ENCODE measurements around the gene CHODL. TPM values are rescaled to one million over a fixed set of nuclear protein-coding genes. Genes with fewer than 3 reads are reported as not detected.

CHODL gene
- 0.26 TPM in 1 of 2 replicates, not detected in the other for total RNA-seq (2014; rRNA removed; shearing (Covaris generic); ENCODE audit: low replicate concordance)

GRCh38 chr21:18244671-18245463 is at the start of gene CHODL:
CHODL (plus strand) TSS chr21:18244833; CDS start chr21:18245224, 391 bp downstream.
- in situ Hi-C loops (cut with HindIII; ENCODE audit: low pct_unique_long_range_greater_than_20kb, low sequenced_read_pairs), result no loop called here
- DNase-seq (ENCODE audit: low read depth), result no peak

DNA sequence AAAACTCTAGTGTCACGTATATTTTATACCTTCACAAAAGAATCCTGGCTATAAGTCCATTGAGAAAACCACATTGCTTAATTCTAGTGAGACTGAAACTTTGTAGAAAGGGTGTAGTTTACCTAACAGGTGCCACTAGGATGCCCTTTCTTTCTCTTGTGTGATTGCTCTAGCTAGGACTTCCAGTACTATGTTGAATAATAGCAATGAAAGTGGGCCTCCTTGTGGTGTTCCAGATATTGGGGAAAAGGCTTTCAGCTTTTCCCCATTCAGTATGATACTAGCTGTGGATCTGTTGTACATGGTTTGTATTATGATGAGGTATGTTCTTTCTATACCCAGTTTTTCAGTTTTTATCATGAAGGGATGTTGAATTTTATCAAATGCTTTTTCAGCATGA is 39.7 kb upstream of the CHODL start:
- in situ Hi-C loops (cut with HindIII; ENCODE audit: low pct_unique_long_range_greater_than_20kb, low sequenced_read_pairs), result no loop called here
- DNase-seq (ENCODE audit: low read depth), result no peak

DNA sequence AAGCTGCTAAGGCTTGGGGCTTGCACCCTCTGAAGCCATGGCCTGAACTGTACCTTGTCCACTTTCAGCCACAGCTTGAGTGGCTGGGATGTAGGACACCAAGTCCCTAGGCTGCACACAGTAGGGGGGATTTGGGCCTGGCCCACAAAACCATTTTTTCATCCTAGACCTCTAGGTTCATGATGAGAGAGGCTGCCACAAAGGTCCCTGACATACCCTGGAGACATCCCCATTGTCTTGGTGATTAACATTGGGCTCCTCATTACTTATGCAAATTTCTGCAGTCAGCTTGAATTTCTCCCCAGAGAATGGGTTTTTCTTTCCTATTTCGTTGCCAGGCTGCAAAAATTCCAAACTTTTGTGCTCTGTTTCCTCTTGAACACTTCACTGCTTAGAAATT is 26.3 kb upstream of the CHODL start:
- DNase-seq (ENCODE audit: low read depth), result no peak
- in situ Hi-C loops (cut with HindIII; ENCODE audit: low pct_unique_long_range_greater_than_20kb, low sequenced_read_pairs), result no loop called here

- in situ Hi-C loops (cut with HindIII; ENCODE audit: low pct_unique_long_range_greater_than_20kb, low sequenced_read_pairs), result no loop called here
- DNase-seq (ENCODE audit: low read depth), result no peak
These were observed 24.1 kb upstream of the CHODL start for GRCh38 chr21:18220498-18220897.

DNA sequence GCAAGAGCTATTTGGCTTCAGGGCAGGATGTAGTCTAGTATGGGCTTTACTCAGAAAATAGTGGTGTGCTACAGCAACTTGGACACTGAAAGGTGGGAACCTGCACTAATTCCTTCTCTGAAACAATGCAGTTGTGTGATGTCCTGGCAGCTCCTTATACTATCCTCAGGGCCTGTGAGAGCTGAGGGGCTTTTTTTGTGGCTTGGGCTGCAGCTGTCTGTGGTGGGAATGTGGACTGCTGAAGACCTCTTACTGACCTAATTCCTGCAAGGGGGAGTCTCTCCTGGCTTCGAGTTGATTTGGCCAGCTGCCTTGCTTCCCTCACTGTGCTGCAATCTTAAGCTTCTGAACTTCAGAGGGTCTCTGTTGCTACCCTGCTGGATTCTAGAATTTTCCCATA is 22.3 kb upstream of the CHODL start:
- in situ Hi-C loops (cut with HindIII; ENCODE audit: low pct_unique_long_range_greater_than_20kb, low sequenced_read_pairs), result no loop called here
- no peak for DNase-seq (ENCODE audit: low read depth)

GRCh38 chr21:18228060-18228739 is 16.4 kb upstream of the CHODL start:
- in situ Hi-C loops (cut with HindIII; ENCODE audit: low pct_unique_long_range_greater_than_20kb, low sequenced_read_pairs), result no loop called here
- no peak for DNase-seq (ENCODE audit: low read depth)

DNA sequence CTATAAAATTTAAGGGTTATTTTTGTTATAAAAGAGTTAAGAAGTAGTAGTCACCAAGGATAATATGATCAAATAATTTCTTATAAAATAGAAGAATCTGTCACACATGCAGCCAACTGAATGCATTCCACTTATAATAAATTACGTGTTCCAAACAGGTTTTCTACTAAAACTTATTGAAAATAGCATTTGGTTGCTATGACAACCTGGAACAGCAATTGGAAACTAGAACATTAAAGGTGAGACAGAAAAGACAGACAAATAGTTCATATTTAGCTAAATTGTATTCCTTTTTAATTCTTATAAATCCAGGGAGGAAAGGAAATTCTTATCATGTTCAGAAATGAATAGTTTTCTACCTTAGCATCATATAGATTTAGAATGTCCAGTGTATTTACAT is 9.1 kb upstream of the CHODL start:
- in situ Hi-C loops (cut with HindIII; ENCODE audit: low pct_unique_long_range_greater_than_20kb, low sequenced_read_pairs), result no loop called here
- no peak for DNase-seq (ENCODE audit: low read depth)

- peak; percentile 15 for DNase-seq (ENCODE audit: low read depth)
- in situ Hi-C loops (cut with HindIII; ENCODE audit: low pct_unique_long_range_greater_than_20kb, low sequenced_read_pairs), result no loop called here
These were observed 883 bp downstream of the CHODL start for GRCh38 chr21:18245464-18245967.

GRCh38 chr21:18248171-18248570 is 3.5 kb downstream of the CHODL start:
- DNase-seq (ENCODE audit: low read depth), result no peak
- in situ Hi-C loops (cut with HindIII; ENCODE audit: low pct_unique_long_range_greater_than_20kb, low sequenced_read_pairs), result no loop called here

GRCh38 chr21:18249672-18250071 is 5.0 kb downstream of the CHODL start:
- no peak for DNase-seq (ENCODE audit: low read depth)
- in situ Hi-C loops (cut with HindIII; ENCODE audit: low pct_unique_long_range_greater_than_20kb, low sequenced_read_pairs), result no loop called here

DNA sequence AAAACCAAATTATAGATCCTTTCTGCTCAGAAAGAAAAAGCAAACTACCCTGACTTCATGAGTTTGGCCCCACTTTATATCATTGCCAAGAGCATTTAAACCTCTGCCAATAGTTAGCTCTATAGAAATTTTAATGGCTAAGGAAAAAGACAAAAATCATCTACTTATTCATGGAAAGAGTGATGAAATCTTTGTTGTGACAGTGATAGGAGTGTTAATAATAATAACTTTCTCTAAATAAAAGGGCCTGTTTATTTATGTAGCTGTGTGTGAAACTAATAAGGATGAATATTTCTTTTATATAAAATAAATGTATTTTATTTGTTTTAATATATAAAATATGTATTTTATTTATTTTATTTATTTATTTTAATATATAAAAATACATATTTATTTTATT is 6.4 kb downstream of the CHODL start:
- in situ Hi-C loops (cut with HindIII; ENCODE audit: low pct_unique_long_range_greater_than_20kb, low sequenced_read_pairs), result no loop called here
- no peak for DNase-seq (ENCODE audit: low read depth)

- in situ Hi-C loops (cut with HindIII; ENCODE audit: low pct_unique_long_range_greater_than_20kb, low sequenced_read_pairs), result no loop called here
- no peak for DNase-seq (ENCODE audit: low read depth)
These were observed 7.6 kb downstream of the CHODL start for GRCh38 chr21:18252256-18252655.

DNA sequence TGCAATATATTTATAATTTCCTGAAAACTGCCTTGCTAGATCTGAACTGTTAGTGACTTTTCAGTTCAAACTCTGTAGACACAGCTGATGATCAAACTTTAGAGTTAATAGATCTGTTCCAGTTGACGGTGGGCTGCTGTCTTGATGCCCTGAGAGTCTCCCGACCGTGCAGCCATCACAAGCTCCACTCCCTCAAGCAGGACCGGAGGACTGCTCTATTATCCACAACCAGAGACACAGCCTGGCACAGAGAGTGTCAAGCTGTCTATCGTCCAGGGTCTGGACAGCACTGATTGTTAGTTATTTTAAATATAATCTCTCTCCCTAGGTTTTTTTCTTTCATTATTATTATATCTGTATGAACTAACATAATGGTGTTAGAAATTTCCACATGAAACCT is 8.0 kb downstream of the CHODL start:
- no peak for DNase-seq (ENCODE audit: low read depth)
- in situ Hi-C loops (cut with HindIII; ENCODE audit: low pct_unique_long_range_greater_than_20kb, low sequenced_read_pairs), result no loop called here

GRCh38 chr21:18253221-18253620 is 8.6 kb downstream of the CHODL start:
- no peak for DNase-seq (ENCODE audit: low read depth)
- in situ Hi-C loops (cut with HindIII; ENCODE audit: low pct_unique_long_range_greater_than_20kb, low sequenced_read_pairs), result no loop called here

DNA sequence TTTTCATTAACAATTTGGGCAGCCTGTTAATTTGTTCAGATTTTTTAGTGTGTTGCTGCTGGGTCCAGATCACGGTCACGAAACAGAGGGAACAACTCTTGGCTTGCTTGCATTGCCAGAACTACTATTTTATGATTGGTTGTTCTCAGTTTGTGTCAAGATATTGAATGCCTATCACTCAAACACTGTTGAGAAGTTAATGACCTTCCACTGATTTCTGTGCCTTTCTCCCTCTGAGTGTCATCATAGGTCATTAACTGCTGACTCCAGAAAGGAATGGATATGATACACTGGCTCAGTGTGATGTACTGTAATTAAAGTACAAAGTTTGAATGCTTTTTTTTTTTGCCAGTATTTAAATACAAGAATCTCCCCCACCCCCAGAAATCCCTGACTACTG is 9.2 kb downstream of the CHODL start:
- in situ Hi-C loops (cut with HindIII; ENCODE audit: low pct_unique_long_range_greater_than_20kb, low sequenced_read_pairs), result no loop called here
- no peak for DNase-seq (ENCODE audit: low read depth)

- DNase-seq (ENCODE audit: low read depth), result no peak
- in situ Hi-C loops (cut with HindIII; ENCODE audit: low pct_unique_long_range_greater_than_20kb, low sequenced_read_pairs), result no loop called here
These were observed 21.3 kb downstream of the CHODL start for GRCh38 chr21:18265944-18266343.

DNA sequence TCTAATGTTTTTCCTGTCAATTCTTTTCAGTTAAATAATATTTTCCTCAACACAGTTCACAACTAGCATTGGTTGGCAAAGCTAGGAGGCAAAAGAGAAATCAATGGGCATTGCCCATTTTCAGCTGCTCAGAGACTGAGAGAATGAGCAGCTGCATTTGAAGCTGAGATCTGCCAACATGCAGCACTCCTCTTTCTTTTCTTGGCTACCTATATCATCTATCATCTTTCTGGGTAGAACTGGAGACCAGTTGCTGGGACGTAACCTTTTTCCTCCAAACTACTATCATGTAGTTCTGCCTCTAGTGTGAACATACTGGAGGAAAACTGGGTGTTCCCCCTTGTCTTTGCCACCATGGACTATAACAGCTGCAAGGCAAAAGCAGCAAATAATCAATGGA is 22.9 kb downstream of the CHODL start:
- DNase-seq (ENCODE audit: low read depth), result no peak
- in situ Hi-C loops (cut with HindIII; ENCODE audit: low pct_unique_long_range_greater_than_20kb, low sequenced_read_pairs), result no loop called here

DNA sequence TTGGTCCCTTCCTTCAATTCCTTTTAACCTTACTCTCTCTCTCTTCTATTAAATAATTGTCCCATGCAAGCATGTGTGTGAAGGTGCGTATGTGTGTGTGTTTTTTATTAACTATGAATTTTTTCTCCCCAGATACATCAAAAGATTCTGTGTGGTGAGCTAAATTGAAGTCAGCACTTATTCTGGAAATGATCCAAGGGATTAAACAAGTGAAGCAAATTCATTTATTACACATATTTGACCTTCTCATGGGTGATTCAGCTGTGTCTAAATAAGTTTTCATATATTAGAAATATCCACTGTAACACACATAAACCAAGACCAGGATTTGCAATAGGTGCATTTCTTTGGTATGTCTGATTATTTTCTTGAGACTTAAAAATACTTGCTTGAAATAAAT is 24.3 kb downstream of the CHODL start:
- in situ Hi-C loops (cut with HindIII; ENCODE audit: low pct_unique_long_range_greater_than_20kb, low sequenced_read_pairs), result no loop called here
- DNase-seq (ENCODE audit: low read depth), result no peak

GRCh38 chr21:18269856-18270255 is 25.2 kb downstream of the CHODL start:
- no peak for DNase-seq (ENCODE audit: low read depth)
- in situ Hi-C loops (cut with HindIII; ENCODE audit: low pct_unique_long_range_greater_than_20kb, low sequenced_read_pairs), result no loop called here

DNA sequence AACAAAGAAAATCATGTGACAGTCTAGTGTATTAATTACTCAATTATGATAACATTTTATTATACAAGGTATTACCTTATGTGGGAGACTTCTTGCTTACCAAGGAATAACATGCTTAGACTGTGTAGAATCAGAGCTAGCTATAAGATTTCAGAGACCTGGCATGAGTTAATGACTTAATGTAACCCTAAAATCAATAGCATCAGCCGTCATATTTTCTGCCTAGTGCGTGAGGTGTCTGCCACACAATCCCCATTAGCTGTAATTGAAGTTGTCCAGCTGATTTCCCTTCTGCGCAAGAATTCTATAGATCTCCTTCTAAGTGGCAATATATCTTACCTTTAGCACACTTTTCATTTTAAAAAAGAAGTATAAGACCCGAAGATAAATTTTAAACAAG is 28.8 kb downstream of the CHODL start:
- in situ Hi-C loops (cut with HindIII; ENCODE audit: low pct_unique_long_range_greater_than_20kb, low sequenced_read_pairs), result no loop called here
- no peak for DNase-seq (ENCODE audit: low read depth)
